IPS-15b (cell line): ENCODE measurements around the gene PFKFB2.

Source experiments
- H3K27me3 ChIP-seq: one replicate; pipeline ENCODE4 v1.6.1; 2013; ENCODE audit warnings: low read length; ENCODE audit not compliant: control insufficient read depth, insufficient read depth
- H3K36me3 ChIP-seq: one replicate; pipeline ENCODE4 v1.6.1; 2013; ENCODE audit warnings: low read length; ENCODE audit not compliant: control insufficient read depth, insufficient read depth
- H3K4me1 ChIP-seq: one replicate; pipeline ENCODE4 v1.6.1; 2013; ENCODE audit warnings: mild to moderate bottlenecking, low read length; ENCODE audit not compliant: control insufficient read depth, insufficient read depth
- H3K4me3 ChIP-seq: one replicate; pipeline ENCODE4 v1.5.1; 2013; ENCODE audit warnings: low read depth, low read length
- H3K9ac ChIP-seq: one replicate; pipeline ENCODE4 v1.6.1; 2013; ENCODE audit warnings: low read depth, mild to moderate bottlenecking, low read length
- H3K9me3 ChIP-seq: one replicate; pipeline ENCODE4 v1.6.1; 2013; ENCODE audit warnings: mild to moderate bottlenecking, low read length; ENCODE audit not compliant: control insufficient read depth, insufficient read depth

PFKFB2 gene

DNA sequence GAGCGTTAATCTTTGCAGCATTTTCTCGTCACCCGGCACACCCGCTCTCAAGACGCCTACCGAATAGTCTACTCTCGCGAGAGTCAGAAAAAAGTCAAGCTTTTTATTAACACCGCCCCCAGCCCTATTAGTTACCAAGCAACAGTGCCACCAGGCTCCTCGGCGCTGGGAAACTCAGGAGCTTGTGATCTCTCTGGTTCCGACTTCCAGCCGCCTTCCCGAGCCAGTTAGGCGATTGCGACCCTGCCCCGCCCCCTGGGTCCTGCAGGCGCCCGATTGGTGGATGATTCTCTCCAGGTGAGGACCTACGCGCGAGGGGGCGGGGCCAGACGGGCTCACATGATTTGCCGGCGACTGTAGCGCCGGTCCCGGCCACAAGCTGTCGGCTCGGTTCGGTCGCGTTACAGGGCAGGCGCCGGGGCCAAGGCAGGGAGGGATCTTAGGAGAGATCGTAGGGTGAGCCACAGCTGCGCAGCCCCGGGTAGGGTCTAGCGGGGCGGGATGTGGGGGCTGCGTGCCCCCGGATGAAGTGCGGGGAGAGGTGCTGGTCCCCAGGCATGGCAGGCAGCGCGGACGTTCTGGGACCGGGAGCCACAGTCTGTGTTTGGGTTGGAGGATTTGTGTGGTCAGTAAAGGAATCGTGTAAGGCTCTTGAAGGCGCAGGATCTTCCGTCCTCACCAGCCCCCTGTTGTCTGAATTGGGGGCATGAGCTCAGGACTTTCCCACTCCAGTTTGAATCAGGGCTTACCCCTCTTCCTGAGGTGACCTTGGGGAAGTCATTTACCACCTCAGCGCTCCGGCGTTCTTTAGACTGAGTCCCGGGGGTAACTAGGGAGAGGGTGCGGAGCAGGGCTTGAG, at the start of gene PFKFB2:
Gene PFKFB2, plus strand, starts transcription at position 365 of the 859 bp plus-strand sequence. CDS start 1,443 bp downstream, outside the sequence.
- no peaks in the 10 kb centered on the region for H3K9me3 ChIP-seq
- H3K36me3 ChIP-seq: peaks cover 10% of the 10 kb centered on the region
- H3K9ac ChIP-seq: peak within 1 kb of the TSS; percentile 93
- H3K4me1 ChIP-seq: peaks cover 7% of the 10 kb centered on the region
- H3K4me3 ChIP-seq: peak within 1 kb of the TSS; percentile 86
- no peaks in the 10 kb centered on the region for H3K27me3 ChIP-seq

GRCh38 chr1:207004931-207005830, 47.9 kb upstream of the PFKFB2 start:
- Histone ChIP-seq H3K4me3 (no peak overlapping the region), H3K4me1 (peaks cover 4% of the 10 kb centered on the region), H3K36me3 (no peaks in the 10 kb centered on the region), H3K9me3 (no peaks in the 10 kb centered on the region), H3K9ac (no peak overlapping the region), H3K27me3 (no peaks in the 10 kb centered on the region)

GRCh38 chr1:207006083-207006482, 47.0 kb upstream of the PFKFB2 start:
- Histone ChIP-seq H3K27me3 (no peaks in the 10 kb centered on the region), H3K4me3 (no peak overlapping the region), H3K9ac (no peak overlapping the region), H3K36me3 (no peaks in the 10 kb centered on the region), H3K9me3 (no peaks in the 10 kb centered on the region), H3K4me1 (peaks cover 4% of the 10 kb centered on the region)

- Histone ChIP-seq H3K4me3 (no peak overlapping the region), H3K9me3 (no peaks in the 10 kb centered on the region), H3K9ac (no peak overlapping the region), H3K27me3 (no peaks in the 10 kb centered on the region), H3K36me3 (no peaks in the 10 kb centered on the region), H3K4me1 (peaks cover 4% of the 10 kb centered on the region)
These were observed 46.2 kb upstream of the PFKFB2 start for GRCh38 chr1:207006914-207007313.

GRCh38 chr1:207007352-207008033, 45.6 kb upstream of the PFKFB2 start:
- Histone ChIP-seq H3K9me3 (no peaks in the 10 kb centered on the region), H3K4me1 (peaks cover 4% of the 10 kb centered on the region), H3K27me3 (no peaks in the 10 kb centered on the region), H3K36me3 (no peaks in the 10 kb centered on the region), H3K4me3 (no peak overlapping the region), H3K9ac (no peak overlapping the region)

DNA sequence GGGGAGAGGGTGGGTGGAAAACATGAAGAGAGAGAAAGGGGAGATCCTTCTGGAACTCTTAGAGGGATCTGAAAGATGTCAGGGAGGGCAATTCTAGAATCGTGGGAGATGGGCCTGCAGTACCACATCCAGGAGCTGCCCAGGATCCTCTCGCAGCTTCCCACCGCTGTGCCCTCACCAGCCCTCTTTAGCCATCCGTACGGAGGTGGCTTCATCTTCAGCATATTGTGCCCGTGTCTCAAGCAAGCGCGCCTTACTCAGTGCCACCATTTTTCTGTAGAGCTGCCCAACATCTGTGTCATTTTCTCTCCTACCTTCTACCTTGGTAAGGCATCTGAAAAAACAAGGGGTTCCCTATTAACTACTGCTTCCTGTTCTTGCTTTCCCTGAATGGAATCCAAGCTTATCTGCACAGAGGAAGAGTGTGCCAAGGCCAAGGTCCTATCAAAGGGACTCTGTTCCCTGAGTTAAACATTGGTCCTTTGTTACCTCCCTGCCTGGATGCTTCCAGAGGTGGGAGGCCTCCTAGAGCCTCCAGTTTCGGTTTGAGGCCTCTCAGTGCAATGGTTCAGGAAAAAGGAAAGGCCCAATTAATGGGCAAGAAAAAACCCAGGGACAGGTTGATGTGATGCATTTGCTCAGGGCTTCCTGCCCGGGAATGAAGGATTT, 43.8 kb upstream of the PFKFB2 start:
- no peaks in the 10 kb centered on the region for H3K4me1 ChIP-seq
- no peaks in the 10 kb centered on the region for H3K36me3 ChIP-seq
- no peaks in the 10 kb centered on the region for H3K9me3 ChIP-seq
- H3K9ac ChIP-seq: no peak overlapping the region
- no peaks in the 10 kb centered on the region for H3K27me3 ChIP-seq
- H3K4me3 ChIP-seq: no peak overlapping the region

GRCh38 chr1:207009945-207010344, 43.1 kb upstream of the PFKFB2 start:
- H3K4me3 ChIP-seq: no peak overlapping the region
- no peaks in the 10 kb centered on the region for H3K36me3 ChIP-seq
- H3K27me3 ChIP-seq: no peaks in the 10 kb centered on the region
- H3K9me3 ChIP-seq: no peaks in the 10 kb centered on the region
- H3K4me1 ChIP-seq: no peaks in the 10 kb centered on the region
- H3K9ac ChIP-seq: no peak overlapping the region

- Histone ChIP-seq H3K27me3 (no peaks in the 10 kb centered on the region), H3K36me3 (no peaks in the 10 kb centered on the region), H3K4me3 (no peak overlapping the region), H3K4me1 (no peaks in the 10 kb centered on the region), H3K9me3 (no peaks in the 10 kb centered on the region), H3K9ac (no peak overlapping the region)
These were observed 42.3 kb upstream of the PFKFB2 start for GRCh38 chr1:207010726-207011125.

GRCh38 chr1:207013321-207014085, 39.6 kb upstream of the PFKFB2 start:
- Histone ChIP-seq H3K36me3 (no peaks in the 10 kb centered on the region), H3K27me3 (no peaks in the 10 kb centered on the region), H3K4me3 (no peak overlapping the region), H3K9me3 (no peaks in the 10 kb centered on the region), H3K4me1 (no peaks in the 10 kb centered on the region), H3K9ac (no peak overlapping the region)

GRCh38 chr1:207014728-207015127, 38.3 kb upstream of the PFKFB2 start:
- no peaks in the 10 kb centered on the region for H3K4me1 ChIP-seq
- H3K27me3 ChIP-seq: peaks cover 2% of the 10 kb centered on the region
- H3K9me3 ChIP-seq: no peaks in the 10 kb centered on the region
- H3K9ac ChIP-seq: no peak overlapping the region
- no peak overlapping the region for H3K4me3 ChIP-seq
- no peaks in the 10 kb centered on the region for H3K36me3 ChIP-seq
